Measurements from ENCODE around the gene KRT222.

DNA sequence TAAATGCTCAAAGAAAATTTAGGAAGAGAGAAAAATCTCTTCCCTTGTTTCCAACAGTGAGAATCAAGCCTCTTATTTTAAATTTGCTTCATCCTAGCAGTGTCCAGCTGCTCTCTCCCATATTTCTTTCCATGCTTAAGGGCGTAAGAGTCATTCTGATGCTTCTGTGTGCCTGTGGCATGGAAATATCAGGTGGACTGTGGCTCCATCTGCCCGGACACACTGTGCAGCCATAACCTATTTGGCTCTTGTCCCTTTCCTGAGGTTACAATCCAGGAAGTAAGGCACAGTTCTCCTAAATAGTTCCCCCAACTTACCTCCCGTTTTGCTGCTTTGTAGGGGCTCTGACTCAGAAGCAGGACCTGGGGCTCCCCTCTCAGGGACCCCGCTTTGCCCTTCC is 6.3 kb upstream of the KRT222 start:
- no peak for TF ChIP-seq POLR2A (IDR thresholded peaks at IDR 0.05)
- TF ChIP-seq, protein P1, sequence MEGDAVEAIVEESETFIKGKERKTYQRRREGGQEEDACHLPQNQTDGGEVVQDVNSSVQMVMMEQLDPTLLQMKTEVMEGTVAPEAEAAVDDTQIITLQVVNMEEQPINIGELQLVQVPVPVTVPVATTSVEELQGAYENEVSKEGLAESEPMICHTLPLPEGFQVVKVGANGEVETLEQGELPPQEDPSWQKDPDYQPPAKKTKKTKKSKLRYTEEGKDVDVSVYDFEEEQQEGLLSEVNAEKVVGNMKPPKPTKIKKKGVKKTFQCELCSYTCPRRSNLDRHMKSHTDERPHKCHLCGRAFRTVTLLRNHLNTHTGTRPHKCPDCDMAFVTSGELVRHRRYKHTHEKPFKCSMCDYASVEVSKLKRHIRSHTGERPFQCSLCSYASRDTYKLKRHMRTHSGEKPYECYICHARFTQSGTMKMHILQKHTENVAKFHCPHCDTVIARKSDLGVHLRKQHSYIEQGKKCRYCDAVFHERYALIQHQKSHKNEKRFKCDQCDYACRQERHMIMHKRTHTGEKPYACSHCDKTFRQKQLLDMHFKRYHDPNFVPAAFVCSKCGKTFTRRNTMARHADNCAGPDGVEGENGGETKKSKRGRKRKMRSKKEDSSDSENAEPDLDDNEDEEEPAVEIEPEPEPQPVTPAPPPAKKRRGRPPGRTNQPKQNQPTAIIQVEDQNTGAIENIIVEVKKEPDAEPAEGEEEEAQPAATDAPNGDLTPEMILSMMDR (IDR thresholded peaks at IDR 0.05): no peak

All from lower leg skin (tissue), 3 donors.